OCI-LY7 (cell line): ENCODE measurements around the gene ETV3L. TPM values are rescaled to one million over a fixed set of nuclear protein-coding genes. Genes with fewer than 3 reads are reported as not detected.
"Not testable (repeated sequence)": the region's sequence is repeated elsewhere in the genome, so short reads cannot be mapped to it uniquely, and the experiment has no call there.

Experiments
- BruUV-seq: library from RNA; stranded (reverse); fragments of 400-500 nt; replicated peaks from 2 replicates; lab custom pipeline; 2021; lab: Mats Ljungman, UMichigan
- CTCF ChIA-PET: fragments of 300-600 bp; sonication (Branson Sonifier 250); formaldehyde crosslinking; loops from one replicate; lab custom pipeline; 2022; ENCODE audit warnings: antibody characterized with exemption; ENCODE audit not compliant: unreplicated experiment; lab: Charles Lee
- POLR2A ChIA-PET: fragments of 300-600 bp; sonication (Branson Sonifier 250); formaldehyde crosslinking; loops from one replicate; lab custom pipeline; 2022; ENCODE audit warnings: antibody characterized with exemption; lab: Charles Lee
- DNase-seq: peaks from one replicate; pipeline ENCODE4 v3.0.0-alpha.2; 2015; ENCODE audit warnings: low spot score
- H2AFZ ChIP-seq: fragments of 200-600 bp; sonication (generic), shearing (Covaris generic); 2 replicates; pipeline ENCODE4 v1.6.1; 2014; ENCODE audit warnings: mild to moderate bottlenecking, antibody characterized with exemption, low read length, moderate library complexity
- H3K27ac ChIP-seq: fragments of 200-600 bp; sonication (generic); 2 replicates; pipeline ENCODE4 v1.5.1; 2014; ENCODE audit warnings: mixed run types, low read depth, mild to moderate bottlenecking, moderate library complexity, low read length, inconsistent platforms; ENCODE audit not compliant: poor library complexity, severe bottlenecking
- H3K36me3 ChIP-seq: fragments of 200-600 bp; sonication (generic); 2 replicates; pipeline ENCODE4 v1.6.1; 2014; ENCODE audit warnings: mild to moderate bottlenecking, antibody characterized with exemption, low read length, moderate library complexity, mixed read lengths; ENCODE audit not compliant: insufficient read depth
- H3K4me1 ChIP-seq: fragments of 200-600 bp; sonication (generic); 2 replicates; pipeline ENCODE4 v1.5.1; 2014; ENCODE audit warnings: mild to moderate bottlenecking, low read length; ENCODE audit not compliant: insufficient read depth, poor library complexity, severe bottlenecking
- H3K4me2 ChIP-seq: fragments of 200-600 bp; sonication (generic); 2 replicates; pipeline ENCODE4 v1.6.1; 2014; ENCODE audit warnings: mild to moderate bottlenecking, low read length
- H3K4me3 ChIP-seq: fragments of 200-600 bp; sonication (generic); 2 replicates; pipeline ENCODE4 v1.5.1; 2014; ENCODE audit warnings: mild to moderate bottlenecking, low read depth, low read length; ENCODE audit not compliant: poor library complexity, severe bottlenecking
- H3K79me2 ChIP-seq: fragments of 200-600 bp; sonication (generic); 2 replicates; pipeline ENCODE4 v1.6.1; 2016; ENCODE audit warnings: low read depth, mild to moderate bottlenecking, low read length, moderate library complexity, mixed read lengths; ENCODE audit not compliant: insufficient read depth
- H3K9me2 ChIP-seq: fragments of 200-600 bp; sonication (generic); 2 replicates; pipeline ENCODE4 v1.6.1; 2016; ENCODE audit warnings: mild to moderate bottlenecking, low read length, mixed read lengths; ENCODE audit not compliant: insufficient read depth
- H3K9me3 ChIP-seq: fragments of 200-600 bp; sonication (generic); 2 replicates; pipeline ENCODE4 v1.6.1; 2014; ENCODE audit warnings: mild to moderate bottlenecking, mixed run types, low read length, mixed read lengths
- H4K20me1 ChIP-seq: fragments of 200-600 bp; sonication (generic); 2 replicates; pipeline ENCODE4 v1.6.1; 2014; ENCODE audit warnings: mild to moderate bottlenecking, antibody characterized with exemption, low read length, moderate library complexity, mixed read lengths; ENCODE audit not compliant: insufficient read depth
- CTCF ChIP-seq: fragments of 200-600 bp; sonication (generic); conservative IDR thresholded peaks from 2 replicates; pipeline ENCODE4 v1.5.1; 2014; ENCODE audit warnings: mild to moderate bottlenecking, antibody characterized with exemption, low read length, moderate library complexity, mixed read lengths
- EZH2phosphoT487 ChIP-seq: fragments of 200-600 bp; sonication (generic); IDR thresholded peaks from 2 replicates; pipeline ENCODE4 v1.6.1; 2018; ENCODE audit warnings: low read depth, borderline replicate concordance, mild to moderate bottlenecking, mixed run types, antibody characterized with exemption, low read length, moderate library complexity, mixed read lengths
- intact Hi-C: fragments of 100-400 bp; cut with micrococcal nuclease; formaldehyde crosslinking; loops from one replicate; pipeline ENCODE4 v1.10.0; 2022; ENCODE audit not compliant: unreplicated experiment
- total RNA-seq, 2 experiments: library from RNA; depleted of rRNA in 1 of 2; stranded (reverse); fragments of >200 nt in 1 of 2; shearing (Covaris generic) in 1 of 2; gene quantifications; 2 replicates each; pipeline ENCODE4 v1.2.3, GENCODE V29; 2014 to 2022

ETV3L gene
- total RNA-seq, 2 experiments from 2014 or later = not detected

GRCh38 chr1:157056269-157056668 is 43.3 kb downstream of the ETV3L start:
- intact Hi-C loops = no loop called here
- CTCF ChIA-PET = no interaction called here
- no peaks in the 10 kb centered on the region for H3K9me2 ChIP-seq
- no peak overlapping the region for H2AFZ ChIP-seq
- TF ChIP-seq EZH2phosphoT487 = no peak
- no peak for TF ChIP-seq CTCF
- POLR2A ChIA-PET = no interaction called here
- no peaks in the 10 kb centered on the region for H3K36me3 ChIP-seq
- H3K27ac ChIP-seq = no peak overlapping the region
- no peaks in the 10 kb centered on the region for H3K79me2 ChIP-seq
- H3K4me3 ChIP-seq = no peak overlapping the region
- BruUV-seq = no TSS peak
- no peaks in the 10 kb centered on the region for H4K20me1 ChIP-seq
- H3K9me3 ChIP-seq = no peaks in the 10 kb centered on the region
- H3K4me1 ChIP-seq = no peaks in the 10 kb centered on the region
- no peak for DNase-seq
- no peak overlapping the region for H3K4me2 ChIP-seq

- POLR2A ChIA-PET, BruUV-seq, CTCF ChIA-PET, H3K4me3 ChIP-seq, H3K4me2 ChIP-seq, H3K27ac ChIP-seq, H2AFZ ChIP-seq, H3K9me2 ChIP-seq, H3K79me2 ChIP-seq, H3K9me3 ChIP-seq, DNase-seq, intact Hi-C loops, H3K36me3 ChIP-seq, H4K20me1 ChIP-seq, H3K4me1 ChIP-seq: not testable (repeated sequence)
Observed at GRCh38 chr1:157055729-157056128, 43.9 kb downstream of the ETV3L start.

- TF ChIP-seq EZH2phosphoT487 = no peak
- TF ChIP-seq CTCF = no peak
- Histone ChIP-seq H3K79me2 (no peaks in the 10 kb centered on the region), H3K27ac (no peak overlapping the region), H3K4me1 (no peaks in the 10 kb centered on the region), H3K36me3 (no peaks in the 10 kb centered on the region), H4K20me1 (no peaks in the 10 kb centered on the region), H3K4me2 (no peak overlapping the region), H3K4me3 (no peak overlapping the region), H2AFZ (no peak overlapping the region), H3K9me2 (no peaks in the 10 kb centered on the region), H3K9me3 (no peaks in the 10 kb centered on the region)
- ChIA-PET CTCF (no interaction called here), POLR2A (no interaction called here)
- intact Hi-C loops = no loop called here
- no TSS peak for BruUV-seq
- no peak for DNase-seq
Observed at GRCh38 chr1:157050836-157051235, 48.8 kb downstream of the ETV3L start.
